DND-41 (cell line): ENCODE measurements around the gene PANK4.

Source experiments
- ATAC-seq: fragments of 200-7000 bp; cut with Tn5 transposase; 3 replicates; pipeline ENCODE4 v1.9.1; 2021; ENCODE audit warnings: low read depth; ENCODE audit not compliant: insufficient read depth
- DNase-seq: peaks from one replicate; pipeline ENCODE4 v3.0.0-alpha.2; 2020
- H2AFZ ChIP-seq: 2 replicates; pipeline ENCODE4 v1.6.0; 2012; ENCODE audit warnings: low read depth, low read length
- H3K27ac ChIP-seq: 2 replicates; pipeline ENCODE4 v1.5.1; 2012; ENCODE audit warnings: low read length, inconsistent platforms
- H3K27me3 ChIP-seq: fragments of 200-600 bp; sonication (generic); 2 replicates; pipeline ENCODE4 v1.6.0; 2012; ENCODE audit warnings: low read length, mild to moderate bottlenecking, inconsistent platforms; ENCODE audit not compliant: insufficient read depth, poor library complexity
- H3K36me3 ChIP-seq: 2 replicates; pipeline ENCODE4 v1.5.1; 2012; ENCODE audit warnings: low read length, inconsistent platforms; ENCODE audit not compliant: insufficient read depth
- H3K4me1 ChIP-seq: 2 replicates; pipeline ENCODE4 v1.5.1; 2012; ENCODE audit warnings: mild to moderate bottlenecking, low read length; ENCODE audit not compliant: insufficient read depth
- H3K4me2 ChIP-seq: 2 replicates; pipeline ENCODE4 v1.6.0; 2012; ENCODE audit warnings: mild to moderate bottlenecking, moderate library complexity, low read length, inconsistent platforms; ENCODE audit not compliant: insufficient read depth
- H3K4me3 ChIP-seq, 2 experiments: fragments of 200-600 bp in 1 of 2; shearing (Covaris generic) in 1 of 2; 2 replicates each; pipeline ENCODE4 v1.5.1; 2012 to 2016; ENCODE audit warnings: inconsistent platforms in 2 of 2, low read length in 2 of 2, mild to moderate bottlenecking in 2 of 2, low read depth in 1 of 2, moderate library complexity in 1 of 2
- H3K79me2 ChIP-seq: 2 replicates; pipeline ENCODE4 v1.6.0; 2012; ENCODE audit warnings: low read length, inconsistent platforms; ENCODE audit not compliant: insufficient read depth
- H3K9ac ChIP-seq: 2 replicates; pipeline ENCODE4 v1.6.0; 2012; ENCODE audit warnings: low read depth, mild to moderate bottlenecking, inconsistent platforms, low read length, moderate library complexity
- H3K9me3 ChIP-seq: 2 replicates; pipeline ENCODE4 v1.5.1; 2012; ENCODE audit warnings: low read length, moderate library complexity, mild to moderate bottlenecking, inconsistent platforms; ENCODE audit not compliant: insufficient read depth, severe bottlenecking
- H4K20me1 ChIP-seq: 2 replicates; pipeline ENCODE4 v1.6.0; 2012; ENCODE audit warnings: low read length; ENCODE audit not compliant: insufficient read depth
- CTCF ChIP-seq: IDR thresholded peaks from 2 replicates; pipeline ENCODE4 v1.5.1; 2012; ENCODE audit warnings: borderline replicate concordance, low read length, moderate library complexity, mild to moderate bottlenecking; ENCODE audit not compliant: poor library complexity, severe bottlenecking; ENCODE audit errors: extremely low read depth
- EZH2 ChIP-seq: IDR thresholded peaks from 3 replicates; pipeline ENCODE4 v1.6.1; 2012; ENCODE audit warnings: borderline replicate concordance, low read depth, mild to moderate bottlenecking, moderate library complexity, low read length, inconsistent platforms; ENCODE audit not compliant: severe bottlenecking

The PANK4 gene

GRCh38 chr1:2502661-2503553 is 23.5 kb downstream of the PANK4 start:
- ATAC-seq (no peak), DNase-seq (no peak)
- Histone ChIP-seq H3K4me3 (no peak overlapping the region), H4K20me1 (peaks cover 31% of the 10 kb centered on the region), H3K9me3 (no peaks in the 10 kb centered on the region), H3K27ac (no peak overlapping the region), H3K4me1 (0 out of 2 replicates have a peak, but pooled peaks cover 7% of the 10 kb centered on the region), H3K4me2 (no peak overlapping the region), H3K27me3 (no peaks in the 10 kb centered on the region), H3K9ac (no peak overlapping the region), H3K79me2 (no peaks in the 10 kb centered on the region), H2AFZ (no peak overlapping the region), H3K36me3 (peaks cover 10% of the 10 kb centered on the region)
- TF ChIP-seq CTCF (no peak), EZH2 (no peak)

GRCh38 chr1:2502210-2502609 is 24.2 kb downstream of the PANK4 start:
- ATAC-seq (no peak), DNase-seq (no peak)
- no peak overlapping the region for H3K9ac ChIP-seq
- H4K20me1 ChIP-seq, result peaks cover 24% of the 10 kb centered on the region
- TF ChIP-seq CTCF (no peak), EZH2 (no peak)
- H3K9me3 ChIP-seq, result no peaks in the 10 kb centered on the region
- H3K4me3 ChIP-seq, result no peak overlapping the region
- H2AFZ ChIP-seq, result no peak overlapping the region
- H3K4me1 ChIP-seq, result 0 out of 2 replicates have a peak, but pooled peaks cover 7% of the 10 kb centered on the region
- H3K27ac ChIP-seq, result no peak overlapping the region
- H3K36me3 ChIP-seq, result peaks cover 4% of the 10 kb centered on the region; the same call in 1 of the 2 replicates
- H3K4me2 ChIP-seq, result no peak overlapping the region
- H3K27me3 ChIP-seq, result no peaks in the 10 kb centered on the region
- no peaks in the 10 kb centered on the region for H3K79me2 ChIP-seq

- TF ChIP-seq CTCF, result no peak
- TF ChIP-seq EZH2, result no peak
- ATAC-seq (no peak), DNase-seq (no peak)
- no peak overlapping the region for H3K27ac ChIP-seq
- H3K27me3 ChIP-seq, result no peaks in the 10 kb centered on the region
- H3K79me2 ChIP-seq, result no peaks in the 10 kb centered on the region
- H2AFZ ChIP-seq, result no peak overlapping the region
- H3K4me3 ChIP-seq, result no peak overlapping the region
- 0 out of 2 replicates have a peak, but pooled peaks cover 7% of the 10 kb centered on the region for H3K4me1 ChIP-seq
- H3K36me3 ChIP-seq, result no peaks in the 10 kb centered on the region
- H3K4me2 ChIP-seq, result no peak overlapping the region
- peaks cover 20% of the 10 kb centered on the region for H4K20me1 ChIP-seq
- no peak overlapping the region for H3K9ac ChIP-seq
- H3K9me3 ChIP-seq, result no peaks in the 10 kb centered on the region
These were observed 24.6 kb downstream of the PANK4 start for GRCh38 chr1:2501820-2502119.
